Measurements from ENCODE around the gene GPR161.

Gene GPR161

DNA sequence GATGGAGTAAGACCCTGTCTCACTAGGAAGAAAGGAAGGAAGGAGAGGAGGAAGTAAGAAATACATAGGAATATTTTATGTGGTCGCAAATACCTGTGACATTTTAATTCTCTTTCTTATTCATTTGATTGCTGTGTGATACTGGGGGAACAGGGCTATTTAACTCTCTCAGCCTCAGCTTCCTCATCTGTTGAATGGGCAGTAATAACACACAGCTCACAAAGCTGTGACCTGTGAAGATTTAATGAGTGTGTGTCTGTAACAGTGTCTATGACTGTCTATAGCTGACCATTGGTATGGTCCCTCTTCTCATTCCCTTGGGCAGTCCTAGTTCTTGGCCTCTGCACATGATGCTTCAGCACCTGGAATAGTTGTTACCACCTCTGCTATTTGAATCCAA is 13.6 kb upstream of the GPR161 start:
- no peaks in the 10 kb centered on the region for H3K79me2 ChIP-seq
- no peaks in the 10 kb centered on the region for H3K27me3 ChIP-seq (ENCODE audit: control insufficient read depth, insufficient read depth, low read length)
- TF ChIP-seq, protein P1, sequence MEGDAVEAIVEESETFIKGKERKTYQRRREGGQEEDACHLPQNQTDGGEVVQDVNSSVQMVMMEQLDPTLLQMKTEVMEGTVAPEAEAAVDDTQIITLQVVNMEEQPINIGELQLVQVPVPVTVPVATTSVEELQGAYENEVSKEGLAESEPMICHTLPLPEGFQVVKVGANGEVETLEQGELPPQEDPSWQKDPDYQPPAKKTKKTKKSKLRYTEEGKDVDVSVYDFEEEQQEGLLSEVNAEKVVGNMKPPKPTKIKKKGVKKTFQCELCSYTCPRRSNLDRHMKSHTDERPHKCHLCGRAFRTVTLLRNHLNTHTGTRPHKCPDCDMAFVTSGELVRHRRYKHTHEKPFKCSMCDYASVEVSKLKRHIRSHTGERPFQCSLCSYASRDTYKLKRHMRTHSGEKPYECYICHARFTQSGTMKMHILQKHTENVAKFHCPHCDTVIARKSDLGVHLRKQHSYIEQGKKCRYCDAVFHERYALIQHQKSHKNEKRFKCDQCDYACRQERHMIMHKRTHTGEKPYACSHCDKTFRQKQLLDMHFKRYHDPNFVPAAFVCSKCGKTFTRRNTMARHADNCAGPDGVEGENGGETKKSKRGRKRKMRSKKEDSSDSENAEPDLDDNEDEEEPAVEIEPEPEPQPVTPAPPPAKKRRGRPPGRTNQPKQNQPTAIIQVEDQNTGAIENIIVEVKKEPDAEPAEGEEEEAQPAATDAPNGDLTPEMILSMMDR (IDR thresholded peaks at IDR 0.05), result no peak
- no peak overlapping the region for H3K4me3 ChIP-seq (ENCODE audit: low read depth, low read length)
- H3K36me3 ChIP-seq (ENCODE audit: control insufficient read depth, insufficient read depth, low read length), result no peaks in the 10 kb centered on the region
- H3K9me3 ChIP-seq (ENCODE audit: control insufficient read depth, low read length), result no peaks in the 10 kb centered on the region
- H2AFZ ChIP-seq, result no peak overlapping the region
- no peak overlapping the region for H3K27ac ChIP-seq
- no peak overlapping the region for H3K4me2 ChIP-seq (ENCODE audit: low read length)
- no peak overlapping the region for H3K9ac ChIP-seq
- no peaks in the 10 kb centered on the region for H3K4me1 ChIP-seq

DNA sequence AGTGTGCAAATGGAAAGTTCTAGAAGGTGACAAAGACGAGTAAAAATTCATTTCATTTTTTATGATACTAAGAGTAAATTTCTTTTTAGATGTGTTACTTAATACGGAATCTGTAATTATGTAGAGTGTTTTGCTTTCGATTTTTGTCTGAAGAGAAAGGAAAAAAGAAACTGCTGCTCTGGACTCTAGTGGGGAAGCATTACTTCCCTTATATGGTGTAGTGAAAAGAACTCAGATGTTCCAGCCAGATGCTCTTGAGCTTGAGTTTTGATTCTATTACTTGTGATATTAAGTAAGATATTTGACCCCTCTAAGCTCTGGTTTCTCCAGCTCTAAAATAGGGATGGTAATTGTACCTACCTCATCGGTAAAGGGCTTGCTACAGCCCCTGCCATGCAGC is 12.2 kb upstream of the GPR161 start:
- no peaks in the 10 kb centered on the region for H3K36me3 ChIP-seq (ENCODE audit: control insufficient read depth, insufficient read depth, low read length)
- H3K4me1 ChIP-seq, result no peaks in the 10 kb centered on the region
- H2AFZ ChIP-seq, result no peak overlapping the region
- no peak overlapping the region for H3K27ac ChIP-seq
- H3K9me3 ChIP-seq (ENCODE audit: control insufficient read depth, low read length), result no peaks in the 10 kb centered on the region
- H3K4me3 ChIP-seq (ENCODE audit: low read depth, low read length), result no peak overlapping the region
- no peaks in the 10 kb centered on the region for H3K79me2 ChIP-seq
- H3K4me2 ChIP-seq (ENCODE audit: low read length), result no peak overlapping the region
- no peaks in the 10 kb centered on the region for H3K27me3 ChIP-seq (ENCODE audit: control insufficient read depth, insufficient read depth, low read length)
- no peak overlapping the region for H3K9ac ChIP-seq
- TF ChIP-seq, protein P1 (IDR thresholded peaks at IDR 0.05), result no peak

DNA sequence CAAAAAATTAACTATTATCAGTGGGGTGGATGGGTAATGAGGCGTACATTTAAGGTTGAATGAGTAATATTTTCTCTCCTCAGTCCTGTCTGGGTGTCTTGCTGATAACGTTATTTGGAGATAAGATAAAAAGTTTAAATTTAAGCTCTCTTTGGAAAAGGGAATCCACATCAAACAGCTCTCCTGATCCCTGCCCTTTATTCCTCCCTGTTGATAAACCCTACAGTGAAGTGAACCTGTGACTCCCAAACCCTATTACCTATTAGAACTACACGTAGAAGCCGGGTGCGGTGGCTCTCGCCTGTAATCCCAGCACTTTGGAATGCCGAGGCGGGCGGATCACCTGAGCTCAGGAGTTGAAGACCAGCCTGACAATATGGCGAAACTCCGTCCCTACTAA is 9.9 kb upstream of the GPR161 start:
- H3K4me2 ChIP-seq (ENCODE audit: low read length), result no peak overlapping the region
- no peaks in the 10 kb centered on the region for H3K9me3 ChIP-seq (ENCODE audit: control insufficient read depth, low read length)
- H3K36me3 ChIP-seq (ENCODE audit: control insufficient read depth, insufficient read depth, low read length), result no peaks in the 10 kb centered on the region
- TF ChIP-seq, protein P1 (IDR thresholded peaks at IDR 0.05), result no peak
- H3K9ac ChIP-seq, result no peak overlapping the region
- H3K27ac ChIP-seq, result no peak overlapping the region
- no peak overlapping the region for H2AFZ ChIP-seq
- H3K4me3 ChIP-seq (ENCODE audit: low read depth, low read length), result no peak overlapping the region
- no peaks in the 10 kb centered on the region for H3K4me1 ChIP-seq
- no peaks in the 10 kb centered on the region for H3K79me2 ChIP-seq
- no peaks in the 10 kb centered on the region for H3K27me3 ChIP-seq (ENCODE audit: control insufficient read depth, insufficient read depth, low read length)

DNA sequence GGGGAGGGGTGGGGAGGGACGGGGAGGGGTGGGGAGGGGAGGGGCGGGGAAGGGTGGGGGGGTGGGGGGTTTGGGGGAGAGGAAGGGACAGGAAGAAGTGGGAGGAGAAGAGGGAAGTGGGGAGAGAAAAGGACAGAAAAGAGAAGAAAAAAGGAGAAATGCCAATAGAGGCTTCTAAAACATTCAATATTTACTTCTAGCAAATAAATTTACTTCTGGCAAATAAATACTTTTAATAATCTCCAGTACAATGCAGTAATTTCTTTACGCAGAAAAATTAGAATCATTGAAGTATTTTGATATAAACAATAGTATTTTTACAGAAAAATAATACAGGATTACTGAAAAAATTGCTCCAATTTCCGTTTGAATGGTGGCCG is 9.4 kb upstream of the GPR161 start:
- TF ChIP-seq, protein P1 (IDR thresholded peaks at IDR 0.05), result no peak
- no peak overlapping the region for H3K27ac ChIP-seq

More for the DNA sequence above, 9.4 kb upstream of the GPR161 start:
- Histone ChIP-seq H3K9me3 (ENCODE audit: control insufficient read depth, low read length) (no peaks in the 10 kb centered on the region), H3K4me1 (no peaks in the 10 kb centered on the region), H3K27me3 (ENCODE audit: control insufficient read depth, insufficient read depth, low read length) (no peaks in the 10 kb centered on the region), H2AFZ (no peak overlapping the region), H3K9ac (no peak overlapping the region), H3K4me3 (ENCODE audit: low read depth, low read length) (no peak overlapping the region), H3K4me2 (ENCODE audit: low read length) (no peak overlapping the region), H3K79me2 (no peaks in the 10 kb centered on the region), H3K36me3 (ENCODE audit: control insufficient read depth, insufficient read depth, low read length) (no peaks in the 10 kb centered on the region)
